K562 (cell line): Measurements from ENCODE around the gene HOXA7. TPM values are rescaled to one million over a fixed set of nuclear protein-coding genes. Genes with fewer than 3 reads are reported as not detected.

ENCODE experiments used
- ATAC-seq: fragments of 200-7000 bp; cut with Tn5 transposase; 3 replicates; pipeline ENCODE4 v1.9.1; 2020; ENCODE audit warnings: moderate library complexity
- BruUV-seq: library from RNA; stranded (reverse); fragments of 400-500 nt; replicated peaks from 2 replicates; lab custom pipeline; 2021; lab: Mats Ljungman, UMichigan
- CTCF ChIA-PET: fragments of 300-600 bp; formaldehyde crosslinking; extraction: SDS; loops from one replicate; lab custom pipeline; 2021; ENCODE audit warnings: low intra/inter-chr PET ratio; lab: Yijun Ruan, JAX
- POLR2A ChIA-PET: fragments of 300-600, 350-650 bp; sonication (Branson Sonifier 250); formaldehyde crosslinking; extraction: SDS; loops from one replicate; lab custom pipeline; 2021; ENCODE audit warnings: antibody characterized with exemption, inconsistent platforms; lab: Yijun Ruan, JAX
- DNase-seq, 4 experiments: peaks; one replicate each; pipeline versions ENCODE4 v3.0.0 to v3.0.0-alpha.2; 2011 to 2018; ENCODE audit warnings: low spot score in 3 of 4, mixed read lengths in 3 of 4; ENCODE audit errors: extremely low read depth in 1 of 4
- FAIRE-seq: peaks from 2 replicates; lab custom pipeline; 2011; peaks lifted over from hg19 to GRCh38; lab: Jason Lieb, UNC
- H2AFZ ChIP-seq: 2 replicates; pipeline ENCODE4 v1.6.0; 2011; ENCODE audit warnings: low read depth, low read length, control low read depth, inconsistent platforms
- H3K27ac ChIP-seq: fragments of 200-600 bp; 3 replicates; pipeline ENCODE4 v1.8.0; 2011; ENCODE audit warnings: low read depth, mild to moderate bottlenecking, control low read depth, inconsistent platforms, low read length, moderate library complexity, mixed read lengths; ENCODE audit errors: extremely low read depth
- H3K27me3 ChIP-seq, 2 experiments: fragments of 300-600 bp in 1 of 2; 2 replicates in 1 of 2; 3 replicates in 1 of 2; pipeline versions ENCODE4 v1.6.0 to v1.8.0; 2011; ENCODE audit warnings: inconsistent platforms in 2 of 2, low read length in 2 of 2, mild to moderate bottlenecking in 1 of 2, mixed read lengths in 1 of 2, moderate library complexity in 1 of 2; ENCODE audit not compliant: control insufficient read depth in 2 of 2, insufficient read depth in 2 of 2
- H3K36me3 ChIP-seq: fragments of 300-600 bp; 3 replicates; pipeline ENCODE4 v1.8.0; 2011; ENCODE audit warnings: mild to moderate bottlenecking, low read length, inconsistent platforms; ENCODE audit not compliant: control insufficient read depth, insufficient read depth
- H3K4me1 ChIP-seq, 2 experiments: fragments of 200-600 bp in 1 of 2; replicated peaks in 1 of 2; 2 replicates in 1 of 2; 3 replicates in 1 of 2; pipeline versions ENCODE4 v1.5.1 to v1.8.0; 2011; ENCODE audit warnings: inconsistent platforms in 2 of 2, low read length in 2 of 2, mild to moderate bottlenecking in 1 of 2, mixed read lengths in 1 of 2, moderate library complexity in 1 of 2; ENCODE audit not compliant: control insufficient read depth in 2 of 2, insufficient read depth in 2 of 2
- H3K4me2 ChIP-seq: 2 replicates; pipeline ENCODE4 v1.6.1; 2011; ENCODE audit warnings: low read length, control low read depth, inconsistent platforms, mixed read lengths; ENCODE audit not compliant: insufficient read depth
- H3K4me3 ChIP-seq: fragments of 200-600 bp; sonication (generic), shearing (Covaris generic); 2 replicates; pipeline ENCODE4 v1.5.1; 2016; ENCODE audit warnings: control low read depth, inconsistent platforms
- H3K79me2 ChIP-seq: fragments of 200-600 bp; 3 replicates; pipeline ENCODE4 v1.8.0; 2011; ENCODE audit warnings: low read length, inconsistent platforms; ENCODE audit not compliant: control insufficient read depth, insufficient read depth
- H3K9ac ChIP-seq, 2 experiments: 2 replicates each; pipeline versions ENCODE4 v1.6.0 to v1.6.1; 2011; ENCODE audit warnings: low read depth in 2 of 2, low read length in 2 of 2, control low read depth in 1 of 2, inconsistent platforms in 1 of 2, mild to moderate bottlenecking in 1 of 2, mixed read lengths in 1 of 2; ENCODE audit not compliant: insufficient read depth in 1 of 2
- H3K9me1 ChIP-seq: one replicate; pipeline ENCODE4 v1.6.0; 2011; ENCODE audit warnings: inconsistent platforms, mild to moderate bottlenecking, low read length, moderate library complexity; ENCODE audit not compliant: control insufficient read depth, insufficient read depth
- H3K9me3 ChIP-seq: replicated peaks from 2 replicates; pipeline ENCODE4 v1.5.1; 2011; ENCODE audit warnings: low read depth, low read length, inconsistent platforms; ENCODE audit not compliant: control insufficient read depth, insufficient read depth
- H4K20me1 ChIP-seq: replicated peaks from 2 replicates; pipeline ENCODE4 v1.6.1; 2011; ENCODE audit warnings: low read length, inconsistent platforms, mixed read lengths; ENCODE audit not compliant: control insufficient read depth, insufficient read depth
- CHD4 ChIP-seq: fragments of 200-600 bp; sonication (generic); IDR thresholded peaks from 3 replicates; pipeline ENCODE4 v1.6.1; 2012; ENCODE audit warnings: low read depth, mild to moderate bottlenecking, mixed read lengths, low read length, inconsistent platforms; ENCODE audit not compliant: insufficient read depth, insufficient replicate concordance, poor library complexity, severe bottlenecking
- CLOCK ChIP-seq: fragments of 250-450 bp; sonication (Bioruptor Pico); IDR thresholded peaks from 2 replicates; pipeline ENCODE4 v1.4.0; 2020; ENCODE audit warnings: mild to moderate bottlenecking, moderate library complexity, borderline replicate concordance
- HDAC3 ChIP-seq: fragments of 450-650 bp; IDR thresholded peaks from 2 replicates; pipeline ENCODE4 v1.6.1; 2018; ENCODE audit warnings: borderline replicate concordance, mild to moderate bottlenecking, moderate library complexity; ENCODE audit not compliant: partially characterized antibody
- KLF16 ChIP-seq: IDR thresholded peaks from 2 replicates; pipeline ENCODE4 v1.6.1; 2016; ENCODE audit warnings: antibody characterized with exemption
- SMARCA5 ChIP-seq: fragments of 450-650 bp; IDR thresholded peaks from 2 replicates; pipeline ENCODE4 v1.6.1; 2016
- SMARCC2 ChIP-seq: fragments of 450-650 bp; IDR thresholded peaks from 2 replicates; pipeline ENCODE4 v1.6.1; 2017; ENCODE audit warnings: antibody characterized with exemption, moderate library complexity, mild to moderate bottlenecking, low read depth
- SRSF9 ChIP-seq: fragments of 200-400 bp; formaldehyde crosslinking; IDR thresholded peaks from 2 replicates; pipeline ENCODE4 v1.6.1; 2017; ENCODE audit warnings: low read depth, low read length, borderline replicate concordance
- ZBTB43 ChIP-seq: sonication (generic); formaldehyde crosslinking; IDR thresholded peaks from 2 replicates; pipeline ENCODE4 v1.8.0; 2023; ENCODE audit warnings: mild to moderate bottlenecking, missing genetic modification reagents
- ZNF764 ChIP-seq: fragments of 250-450 bp; sonication (Bioruptor Pico); IDR thresholded peaks from 2 replicates; pipeline ENCODE4 v1.4.0; 2020; ENCODE audit warnings: low read depth, mild to moderate bottlenecking, moderate library complexity
- WGBS: fragments of 100-300 bp; shearing (Covaris generic); methylation state at CpG from one replicate; pipeline ENCODE4 v1.1.6; 2016; ENCODE audit warnings: low coverage, mixed read lengths; ENCODE audit not compliant: insufficient coverage; ENCODE audit errors: missing lambda C conversion rate; 5-methylcytosine and 5-hydroxymethylcytosine counted together
- in situ Hi-C: fragments of 300-500 bp; cut with MboI; formaldehyde crosslinking; loops from 4 replicates; pipeline ENCODE4 v1.15.0; 2018; ENCODE audit warnings: inconsistent platforms, mixed read lengths
- intact Hi-C: fragments of 100-400 bp; cut with micrococcal nuclease; formaldehyde crosslinking; loops from 2 replicates; pipeline ENCODE4 v1.14.2; 2022
- polyA plus RNA-seq, 8 experiments: library from polyadenylated mRNA; depleted of rRNA in 4 of 8; stranded (reverse) in 5 of 8; unstranded in 3 of 8; fragments of >200 nt; fragmentation: Nextera tagmentation in 2 of 8; fragmentation: Illumina TruSeq in 1 of 8; extraction: Ambion mirVana in 2 of 8; extraction: Trizol in 1 of 8; gene quantifications; 2 replicates each; pipeline versions ENCODE4 v1.2.1 to v1.2.3, GENCODE V29; 2011 to 2014; ENCODE audit warnings: inconsistent platforms in 1 of 8, missing spikeins in 1 of 8
- total RNA-seq, 7 experiments: library from RNA; depleted of rRNA in 6 of 7; stranded (reverse); fragments of >200 nt in 6 of 7; fragmentation: Illumina TruSeq in 2 of 7; extraction: Trizol in 2 of 7; gene quantifications; 2 replicates each; pipeline versions ENCODE4 v1.2.1 to v1.2.3, GENCODE V29; 2011 to 2021; ENCODE audit warnings: low replicate concordance in 1 of 7
- TF ChIP-seq, protein P1 (sequence below): fragments of 250-450 bp; sonication (Bioruptor Pico); IDR thresholded peaks from 2 replicates; pipeline ENCODE4 v1.5.0; 2021; ENCODE audit warnings: mild to moderate bottlenecking, borderline replicate concordance
- TF ChIP-seq, protein P2 (sequence below): sonication (generic); formaldehyde crosslinking; IDR thresholded peaks from 2 replicates; pipeline ENCODE4 v1.8.0; 2022; ENCODE audit warnings: mild to moderate bottlenecking, missing genetic modification reagents
- TF ChIP-seq, protein P3 (sequence below): sonication (generic); formaldehyde crosslinking; IDR thresholded peaks from 2 replicates; pipeline ENCODE4 v1.9.0; 2022; ENCODE audit warnings: mild to moderate bottlenecking, missing genetic modification reagents

HOXA7 gene
- total and polyA plus RNA-seq, 9 of the 15 experiments (the other 6 are each of a cell fraction or from before 2014, with no cell fraction given): not detected

GRCh38 chr7:27157702-27158431 lies 1.4 kb upstream of the HOXA7 start:
- BruUV-seq: no TSS peak
- no peak overlapping the region for H3K4me2 ChIP-seq
- no peaks in the 10 kb centered on the region for H3K9me1 ChIP-seq
- DNase-seq (no peak), FAIRE-seq (no peak), ATAC-seq (no peak)
- CTCF ChIA-PET: no interaction called here
- no peaks in the 10 kb centered on the region for H3K79me2 ChIP-seq
- in situ Hi-C loops: loop anchor here (25.0 kb wide), 3 partner anchors 646 to 1271 kb away; no protein-coding TSS in a partner anchor
- WGBS: 9% methylated on average over 28 of the region's 30 CpGs
- POLR2A ChIA-PET: interaction anchor here (0.6 kb wide), 1 partner anchor 630 kb away, joined by 4 read pairs; no protein-coding TSS in a partner anchor
- no peak overlapping the region for H2AFZ ChIP-seq
- peaks cover 0 to 16% of the 10 kb centered on the region in 2 experiments; a peak in 2 of 5 replicates for H3K4me1 ChIP-seq
- no peak overlapping the region for H3K9ac ChIP-seq
- intact Hi-C loops: no loop called here
- H3K4me3 ChIP-seq: no peak overlapping the region
- no peaks in the 10 kb centered on the region for H3K9me3 ChIP-seq
- H3K27me3 ChIP-seq: peaks cover 13 to 78% of the 10 kb centered on the region in 2 experiments; a peak in 3 of 5 replicates
- no peak overlapping the region for H3K27ac ChIP-seq
- H4K20me1 ChIP-seq: no peaks in the 10 kb centered on the region
- H3K36me3 ChIP-seq: no peaks in the 10 kb centered on the region
- TF ChIP-seq HDAC3 (no peak), SMARCC2 (no peak), SMARCA5 (no peak), CHD4 (no peak), KLF16 (no peak), CLOCK (CRISPR knock-in tag) (no peak), ZBTB43 (CRISPR knock-in tag) (no peak), SRSF9 (no peak), ZNF764 (CRISPR knock-in tag) (no peak)
- TF ChIP-seq, protein P1, sequence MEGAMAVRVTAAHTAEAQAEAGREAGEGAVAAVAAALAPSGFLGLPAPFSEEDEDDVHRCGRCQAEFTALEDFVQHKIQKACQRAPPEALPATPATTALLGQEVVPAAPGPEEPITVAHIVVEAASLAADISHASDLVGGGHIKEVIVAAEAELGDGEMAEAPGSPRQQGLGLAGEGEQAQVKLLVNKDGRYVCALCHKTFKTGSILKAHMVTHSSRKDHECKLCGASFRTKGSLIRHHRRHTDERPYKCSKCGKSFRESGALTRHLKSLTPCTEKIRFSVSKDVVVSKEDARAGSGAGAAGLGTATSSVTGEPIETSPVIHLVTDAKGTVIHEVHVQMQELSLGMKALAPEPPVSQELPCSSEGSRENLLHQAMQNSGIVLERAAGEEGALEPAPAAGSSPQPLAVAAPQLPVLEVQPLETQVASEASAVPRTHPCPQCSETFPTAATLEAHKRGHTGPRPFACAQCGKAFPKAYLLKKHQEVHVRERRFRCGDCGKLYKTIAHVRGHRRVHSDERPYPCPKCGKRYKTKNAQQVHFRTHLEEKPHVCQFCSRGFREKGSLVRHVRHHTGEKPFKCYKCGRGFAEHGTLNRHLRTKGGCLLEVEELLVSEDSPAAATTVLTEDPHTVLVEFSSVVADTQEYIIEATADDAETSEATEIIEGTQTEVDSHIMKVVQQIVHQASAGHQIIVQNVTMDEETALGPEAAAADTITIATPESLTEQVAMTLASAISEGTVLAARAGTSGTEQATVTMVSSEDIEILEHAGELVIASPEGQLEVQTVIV: no peak
- TF ChIP-seq, protein P2, sequence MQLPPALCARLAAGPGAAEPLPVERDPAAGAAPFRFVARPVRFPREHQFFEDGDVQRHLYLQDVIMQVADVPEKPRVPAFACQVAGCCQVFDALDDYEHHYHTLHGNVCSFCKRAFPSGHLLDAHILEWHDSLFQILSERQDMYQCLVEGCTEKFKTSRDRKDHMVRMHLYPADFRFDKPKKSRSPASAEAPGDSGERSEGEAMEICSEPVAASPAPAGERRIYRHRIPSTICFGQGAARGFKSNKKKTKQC (CRISPR knock-in tag): no peak
- TF ChIP-seq, protein P3, sequence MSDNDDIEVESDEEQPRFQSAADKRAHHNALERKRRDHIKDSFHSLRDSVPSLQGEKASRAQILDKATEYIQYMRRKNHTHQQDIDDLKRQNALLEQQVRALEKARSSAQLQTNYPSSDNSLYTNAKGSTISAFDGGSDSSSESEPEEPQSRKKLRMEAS (CRISPR knock-in tag): no peak
